Trophoblast cell (in vitro differentiated cells and primary cell): Measurements from ENCODE around the gene CDPF1.

Source experiments
- DNase-seq, 2 donors: peaks; one replicate each; pipeline ENCODE4 v3.0.0-alpha.2; 2016
- H2AFZ ChIP-seq: 2 replicates; pipeline ENCODE4 v1.6.1; 2013; ENCODE audit warnings: low read length, moderate library complexity, mild to moderate bottlenecking; ENCODE audit not compliant: insufficient read depth, poor library complexity
- H2AK5ac ChIP-seq: 2 replicates; pipeline ENCODE4 v1.6.1; 2013; ENCODE audit warnings: mild to moderate bottlenecking, low read length
- H2BK120ac ChIP-seq: 2 replicates; pipeline ENCODE4 v1.6.1; 2013; ENCODE audit warnings: low read length, mild to moderate bottlenecking, moderate library complexity; ENCODE audit not compliant: insufficient read depth, poor library complexity
- H2BK12ac ChIP-seq: 2 replicates; pipeline ENCODE4 v1.6.1; 2013; ENCODE audit warnings: mild to moderate bottlenecking, low read length, moderate library complexity
- H2BK5ac ChIP-seq: 2 replicates; pipeline ENCODE4 v1.6.1; 2013; ENCODE audit warnings: low read length, low read depth, moderate library complexity, mild to moderate bottlenecking; ENCODE audit not compliant: poor library complexity
- H3K14ac ChIP-seq: 2 replicates; pipeline ENCODE4 v1.6.1; 2013; ENCODE audit warnings: mild to moderate bottlenecking, low read length
- H3K18ac ChIP-seq: 2 replicates; pipeline ENCODE4 v1.6.1; 2013; ENCODE audit warnings: mild to moderate bottlenecking, low read length
- H3K23ac ChIP-seq: 2 replicates; pipeline ENCODE4 v1.6.1; 2013; ENCODE audit warnings: low read length
- H3K27ac ChIP-seq: 2 replicates; pipeline ENCODE4 v1.5.1; 2013; ENCODE audit warnings: low read depth, mild to moderate bottlenecking, inconsistent platforms, low read length, moderate library complexity
- H3K27me3 ChIP-seq: 2 replicates; pipeline ENCODE4 v1.6.1; 2013; ENCODE audit warnings: inconsistent platforms, mild to moderate bottlenecking, low read length, moderate library complexity; ENCODE audit not compliant: insufficient read depth
- H3K36me3 ChIP-seq, 2 experiments: 1 replicate in 1 of 2; 2 replicates in 1 of 2; pipeline ENCODE4 v1.6.1; 2013; ENCODE audit warnings: low read length in 2 of 2, mild to moderate bottlenecking in 2 of 2, moderate library complexity in 1 of 2; ENCODE audit not compliant: insufficient read depth in 2 of 2, control insufficient read depth in 1 of 2
- H3K4ac ChIP-seq: 2 replicates; pipeline ENCODE4 v1.6.1; 2013; ENCODE audit warnings: low read depth, mild to moderate bottlenecking, low read length, moderate library complexity
- H3K4me1 ChIP-seq, 2 experiments: 1 replicate in 1 of 2; 2 replicates in 1 of 2; pipeline ENCODE4 v1.6.1; 2013; ENCODE audit warnings: low read length in 2 of 2, mild to moderate bottlenecking in 2 of 2, moderate library complexity in 1 of 2; ENCODE audit not compliant: insufficient read depth in 2 of 2, control insufficient read depth in 1 of 2
- H3K4me2 ChIP-seq: 2 replicates; pipeline ENCODE4 v1.6.1; 2013; ENCODE audit warnings: inconsistent platforms, mild to moderate bottlenecking, low read length, moderate library complexity
- H3K4me3 ChIP-seq: 2 replicates; pipeline ENCODE4 v1.5.1; 2013; ENCODE audit warnings: mild to moderate bottlenecking, low read depth, low read length, inconsistent platforms
- H3K79me1 ChIP-seq: one replicate; pipeline ENCODE4 v1.6.1; 2013; ENCODE audit warnings: low read length
- H3K79me2 ChIP-seq: 2 replicates; pipeline ENCODE4 v1.6.1; 2013; ENCODE audit warnings: low read length, mild to moderate bottlenecking; ENCODE audit not compliant: control insufficient read depth, insufficient read depth, poor library complexity
- H3K9ac ChIP-seq: 2 replicates; pipeline ENCODE4 v1.6.1; 2013; ENCODE audit warnings: mild to moderate bottlenecking, low read length
- H3K9me3 ChIP-seq: 2 replicates; pipeline ENCODE4 v1.6.1; 2013; ENCODE audit warnings: low read depth, mild to moderate bottlenecking, control low read depth, inconsistent platforms, low read length; ENCODE audit not compliant: insufficient read depth
- H4K12ac ChIP-seq: 2 replicates; pipeline ENCODE4 v1.6.1; 2013; ENCODE audit warnings: low read depth, mild to moderate bottlenecking, low read length, moderate library complexity
- H4K8ac ChIP-seq: 2 replicates; pipeline ENCODE4 v1.6.1; 2013; ENCODE audit warnings: low read depth, mild to moderate bottlenecking, low read length, moderate library complexity
- H4K91ac ChIP-seq: one replicate; pipeline ENCODE4 v1.6.1; 2013; ENCODE audit warnings: low read depth, mild to moderate bottlenecking, low read length, moderate library complexity
- WGBS: extraction: QIAGEN DNeasy Blood & Tissue Kit; methylation state at CpG from one replicate; pipeline ENCODE4 v1.1.7; 2013; ENCODE audit warnings: missing lambda C conversion rate; ENCODE audit not compliant: insufficient read length, insufficient coverage; ENCODE audit errors: extremely low coverage; 5-methylcytosine and 5-hydroxymethylcytosine counted together

Gene CDPF1

DNA sequence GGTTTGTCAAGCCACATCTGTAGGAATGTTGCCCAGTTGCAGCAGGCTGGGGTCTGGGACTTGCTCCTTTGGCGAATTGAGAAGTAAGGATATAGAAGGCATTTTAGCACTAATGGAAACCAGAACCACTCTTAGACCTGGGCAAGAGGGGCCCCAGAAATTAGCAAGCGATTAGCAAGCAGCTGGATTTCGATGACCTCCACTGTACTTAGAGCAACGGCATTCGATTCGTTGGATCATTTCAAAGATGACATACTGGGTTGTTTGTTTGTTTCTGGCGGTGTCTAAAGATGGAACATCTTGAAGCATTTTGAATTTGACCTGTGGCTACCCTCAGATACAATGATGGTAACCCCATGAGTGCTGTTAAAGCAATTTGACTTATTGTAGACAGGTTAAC is 1.2 kb upstream of the CDPF1 start:
- DNase-seq: no peak
- Histone ChIP-seq H3K4me2 (no peak overlapping the region), H4K8ac (no peak overlapping the region), H3K9me3 (peaks cover 1% of the 10 kb centered on the region), H2BK12ac (no peak overlapping the region), H2AFZ (no peak overlapping the region), H3K9ac (no peak overlapping the region), H3K27ac (no peak overlapping the region), H2BK5ac (no peak overlapping the region), H2AK5ac (no peak overlapping the region), H3K36me3 (no peaks in the 10 kb centered on the region), H3K18ac (no peak overlapping the region), H2BK120ac (no peak overlapping the region), H4K91ac (no peak overlapping the region), H3K4me3 (no peak overlapping the region), H3K4ac (no peak overlapping the region), H3K79me1 (peaks cover 10% of the 10 kb centered on the region), H3K4me1 (peaks cover 7 to 9% of the 10 kb centered on the region in 2 experiments), H3K23ac (no peak overlapping the region), H3K27me3 (no peaks in the 10 kb centered on the region), H4K12ac (no peak overlapping the region), H3K79me2 (peaks cover 9% of the 10 kb centered on the region), H3K14ac (no peak overlapping the region)
- no CpG with 5 or more reads among the region's 7 CpGs for WGBS

DNA sequence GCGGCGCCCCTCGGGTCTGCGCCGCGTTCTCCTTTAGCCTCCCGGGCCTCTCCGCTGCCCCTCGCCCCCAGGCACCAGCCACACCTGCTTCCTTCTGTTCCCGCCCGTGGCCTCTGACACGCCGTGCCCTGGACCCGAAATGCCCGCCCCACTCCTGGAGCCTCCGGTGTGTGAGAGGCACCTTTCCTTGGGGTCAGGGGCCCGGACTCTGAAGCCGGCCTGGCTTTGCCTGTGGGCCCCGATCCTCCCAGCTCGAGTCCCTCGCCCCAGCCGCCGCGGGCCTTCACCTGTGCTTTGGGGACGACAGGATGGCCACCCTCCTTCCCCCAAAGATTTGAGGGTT is 661 bp upstream of the CDPF1 start:
- H2BK12ac ChIP-seq: no peak overlapping the region
- no peaks in the 10 kb centered on the region for H3K36me3 ChIP-seq

DNA sequence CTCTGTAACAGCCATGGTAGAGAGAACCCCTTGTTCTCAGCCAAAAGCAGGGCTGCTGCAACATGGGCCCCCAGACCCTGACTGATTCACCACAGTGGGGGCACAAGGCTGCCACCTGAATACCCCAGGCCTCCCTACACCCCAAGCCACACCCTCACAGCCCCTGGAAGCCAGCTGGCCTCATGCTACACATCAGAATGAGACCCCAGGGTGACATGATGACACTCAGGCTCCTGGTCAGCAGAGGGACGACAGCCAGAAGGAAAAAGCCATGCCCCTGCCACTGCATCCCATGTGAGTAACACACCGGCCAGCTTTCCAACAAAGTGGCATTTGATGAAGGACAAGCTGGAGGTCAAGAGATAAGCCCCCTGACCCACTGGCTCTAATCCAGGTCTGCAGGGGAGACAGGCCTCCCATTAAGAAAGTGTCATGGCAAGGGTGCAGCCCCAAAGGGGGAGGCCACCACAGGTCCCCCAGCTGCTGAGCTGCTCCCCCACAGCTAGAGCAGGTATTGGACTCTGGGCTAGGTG is 2.6 kb downstream of the CDPF1 start:
- no peak overlapping the region for H3K4ac ChIP-seq
- no CpG with 5 or more reads among the region's 2 CpGs for WGBS
- H3K9me3 ChIP-seq: peaks cover 1% of the 10 kb centered on the region

More for the DNA sequence above, 661 bp upstream of the CDPF1 start:
- peak overlapping the region; percentile 86 for H4K12ac ChIP-seq
- WGBS: no CpG with 5 or more reads among the region's 25 CpGs
- no peak overlapping the region for H3K23ac ChIP-seq
- peak in 1 of 2 donors; percentile 12 for DNase-seq
- H3K27ac ChIP-seq: no peak overlapping the region
- peak overlapping the region; percentile 83 for H3K14ac ChIP-seq
- H3K9me3 ChIP-seq: peaks cover 1% of the 10 kb centered on the region
- H3K9ac ChIP-seq: peak overlapping the region; percentile 65
- H3K4me2 ChIP-seq: peak overlapping the region; percentile 85
- peaks cover 7 to 9% of the 10 kb centered on the region in 2 experiments for H3K4me1 ChIP-seq
- no peaks in the 10 kb centered on the region for H3K27me3 ChIP-seq
- H3K79me2 ChIP-seq: peaks cover 9% of the 10 kb centered on the region
- peak overlapping the region; percentile 50 for H3K4ac ChIP-seq
- H3K4me3 ChIP-seq: peak overlapping the region; percentile 92
- H2BK120ac ChIP-seq: peak overlapping the region; percentile 19
- peak overlapping the region; percentile 17 for H2AK5ac ChIP-seq
- peak overlapping the region; percentile 77 for H4K91ac ChIP-seq
- H3K79me1 ChIP-seq: peaks cover 10% of the 10 kb centered on the region
- peak overlapping the region; percentile 83 for H3K18ac ChIP-seq
- peak overlapping the region; percentile 68 for H2AFZ ChIP-seq
- peak overlapping the region; percentile 95 for H4K8ac ChIP-seq
- H2BK5ac ChIP-seq: no peak overlapping the region

DNA sequence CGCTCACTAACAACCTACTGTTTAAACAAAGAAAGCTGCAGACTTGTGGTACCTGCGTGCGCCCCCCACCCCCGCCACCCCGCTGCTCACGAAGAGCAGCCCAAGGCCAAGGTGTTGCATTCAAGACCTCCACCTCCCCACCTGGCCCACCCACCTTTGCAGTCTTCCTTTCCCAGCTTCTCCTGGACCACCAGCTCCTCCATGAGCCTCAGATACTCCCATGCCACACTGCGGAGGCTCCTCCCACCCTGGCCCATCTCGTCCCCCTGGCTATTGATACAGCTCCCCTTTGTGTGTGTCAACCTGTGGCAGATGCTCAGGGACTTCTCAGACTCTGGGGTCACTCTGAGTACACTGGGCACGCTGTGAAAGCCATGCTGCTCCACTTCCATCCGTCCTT is 3.9 kb downstream of the CDPF1 start:
- no peak overlapping the region for H3K4ac ChIP-seq
- H4K12ac ChIP-seq: no peak overlapping the region
- no peak overlapping the region for H4K8ac ChIP-seq
- peaks cover 1% of the 10 kb centered on the region for H3K9me3 ChIP-seq
- H3K14ac ChIP-seq: no peak overlapping the region
- no peak overlapping the region for H2BK5ac ChIP-seq
- H2BK12ac ChIP-seq: no peak overlapping the region
- H3K27ac ChIP-seq: no peak overlapping the region
- DNase-seq: no peak
- H3K27me3 ChIP-seq: no peaks in the 10 kb centered on the region
- H2BK120ac ChIP-seq: no peak overlapping the region
- H3K4me2 ChIP-seq: no peak overlapping the region
- H3K18ac ChIP-seq: no peak overlapping the region
- H2AK5ac ChIP-seq: no peak overlapping the region
- peaks cover 7 to 9% of the 10 kb centered on the region in 2 experiments for H3K4me1 ChIP-seq
- peaks cover 4 to 5% of the 10 kb centered on the region in 2 experiments for H3K36me3 ChIP-seq
- no peak overlapping the region for H2AFZ ChIP-seq
- H3K79me1 ChIP-seq: peaks cover 10% of the 10 kb centered on the region
- H3K79me2 ChIP-seq: peaks cover 9% of the 10 kb centered on the region
- H3K4me3 ChIP-seq: peak overlapping the region; percentile 5
- no peak overlapping the region for H3K23ac ChIP-seq
- no CpG with 5 or more reads among the region's 10 CpGs for WGBS
- no peak overlapping the region for H4K91ac ChIP-seq
- H3K9ac ChIP-seq: no peak overlapping the region

More for the DNA sequence above, 2.6 kb downstream of the CDPF1 start:
- H3K27me3 ChIP-seq: no peaks in the 10 kb centered on the region
- no peak overlapping the region for H2AK5ac ChIP-seq
- peaks cover 9% of the 10 kb centered on the region for H3K79me2 ChIP-seq
- no peak for DNase-seq
- H3K36me3 ChIP-seq: peaks cover 4 to 5% of the 10 kb centered on the region in 2 experiments
- no peak overlapping the region for H3K9ac ChIP-seq
- H2AFZ ChIP-seq: no peak overlapping the region
- no peak overlapping the region for H3K18ac ChIP-seq
- H4K12ac ChIP-seq: no peak overlapping the region
- H3K27ac ChIP-seq: no peak overlapping the region
- H4K8ac ChIP-seq: no peak overlapping the region
- H4K91ac ChIP-seq: no peak overlapping the region
- H3K79me1 ChIP-seq: peaks cover 10% of the 10 kb centered on the region
- no peak overlapping the region for H3K4me3 ChIP-seq
- no peak overlapping the region for H2BK120ac ChIP-seq
- H3K4me1 ChIP-seq: peaks cover 7 to 9% of the 10 kb centered on the region in 2 experiments
- H3K23ac ChIP-seq: no peak overlapping the region
- H2BK12ac ChIP-seq: no peak overlapping the region
- H3K4me2 ChIP-seq: no peak overlapping the region
- H3K14ac ChIP-seq: no peak overlapping the region
- H2BK5ac ChIP-seq: no peak overlapping the region
